ENCODE measurements around the gene ALDH3B1.
A peak's percentile ranks its signal among the peaks of the same experiment; 100 is the strongest.

ALDH3B1 gene

GRCh38 chr11:68028802-68029545 lies 18.8 kb downstream of the ALDH3B1 start:
- Mint-ChIP-seq H3K4me3 (peak overlapping the region; percentile 95), H3K36me3 (ENCODE audit: low read depth) (peaks cover 3% of the 10 kb centered on the region), H3K27ac (peak overlapping the region; percentile 65), H3K9me3 (no peaks in the 10 kb centered on the region), H3K27me3 (no peaks in the 10 kb centered on the region), H3K4me1 (peaks cover 37% of the 10 kb centered on the region)
- ATAC-seq (no peak), DNase-seq (no peak)

- peaks cover 5% of the 10 kb centered on the region for H3K36me3 Mint-ChIP-seq (ENCODE audit: low read depth)
- peak within 1 kb of the TSS; percentile 95 for H3K27ac Mint-ChIP-seq
- ATAC-seq (peak; percentile 97), DNase-seq (peak; percentile 97)
- no peaks in the 10 kb centered on the region for H3K9me3 Mint-ChIP-seq
- H3K4me1 Mint-ChIP-seq = peaks cover 37% of the 10 kb centered on the region
- H3K4me3 Mint-ChIP-seq = peak within 1 kb of the TSS; percentile 95
- no peaks in the 10 kb centered on the region for H3K27me3 Mint-ChIP-seq
These were observed 20.4 kb downstream of the ALDH3B1 start, which contains the start of gene NDUFS8 for GRCh38 chr11:68030318-68031143. Gene NDUFS8, plus strand, starts transcription at chr11:68030681. Its CDS starts 1,471 bp downstream, at chr11:68032152.

GRCh38 chr11:68031144-68031464 lies 21.0 kb downstream of the ALDH3B1 start:
- peak; percentile 14 for DNase-seq
- no peak for ATAC-seq

GRCh38 chr11:68032003-68032402 lies 21.9 kb downstream of the ALDH3B1 start:
- Mint-ChIP-seq H3K9me3 (no peaks in the 10 kb centered on the region), H3K4me3 (peak overlapping the region; percentile 95), H3K4me1 (peaks cover 43% of the 10 kb centered on the region), H3K27ac (peak overlapping the region; percentile 95), H3K27me3 (no peaks in the 10 kb centered on the region), H3K36me3 (ENCODE audit: low read depth) (peaks cover 5% of the 10 kb centered on the region)
- DNase-seq = no peak
- no peak for ATAC-seq

More at GRCh38 chr11:68031144-68031464, 21.0 kb downstream of the ALDH3B1 start:
- peaks cover 5% of the 10 kb centered on the region for H3K36me3 Mint-ChIP-seq (ENCODE audit: low read depth)
- H3K4me3 Mint-ChIP-seq = peak overlapping the region; percentile 95
- H3K27ac Mint-ChIP-seq = peak overlapping the region; percentile 95
- peaks cover 37% of the 10 kb centered on the region for H3K4me1 Mint-ChIP-seq
- H3K9me3 Mint-ChIP-seq = no peaks in the 10 kb centered on the region
- H3K27me3 Mint-ChIP-seq = no peaks in the 10 kb centered on the region

GRCh38 chr11:68032997-68033707 lies 23.0 kb downstream of the ALDH3B1 start:
- ATAC-seq (no peak), DNase-seq (no peak)
- peaks cover 5% of the 10 kb centered on the region for H3K36me3 Mint-ChIP-seq (ENCODE audit: low read depth)
- H3K4me3 Mint-ChIP-seq = no peak overlapping the region
- H3K27ac Mint-ChIP-seq = no peak overlapping the region
- no peaks in the 10 kb centered on the region for H3K27me3 Mint-ChIP-seq
- H3K4me1 Mint-ChIP-seq = peaks cover 46% of the 10 kb centered on the region
- no peaks in the 10 kb centered on the region for H3K9me3 Mint-ChIP-seq

- DNase-seq = no peak
- H3K4me3 Mint-ChIP-seq = no peak overlapping the region
- H3K9me3 Mint-ChIP-seq = no peaks in the 10 kb centered on the region
- peaks cover 46% of the 10 kb centered on the region for H3K4me1 Mint-ChIP-seq
- no peaks in the 10 kb centered on the region for H3K27me3 Mint-ChIP-seq
- H3K27ac Mint-ChIP-seq = no peak overlapping the region
- peaks cover 5% of the 10 kb centered on the region for H3K36me3 Mint-ChIP-seq (ENCODE audit: low read depth)
- no peak for ATAC-seq
These were observed 23.6 kb downstream of the ALDH3B1 start for GRCh38 chr11:68033708-68034045.

- DNase-seq = no peak
- H3K36me3 Mint-ChIP-seq (ENCODE audit: low read depth) = peaks cover 5% of the 10 kb centered on the region
- H3K27me3 Mint-ChIP-seq = no peaks in the 10 kb centered on the region
- H3K27ac Mint-ChIP-seq = no peak overlapping the region
- H3K4me3 Mint-ChIP-seq = no peak overlapping the region
- no peak for ATAC-seq
- peaks cover 32% of the 10 kb centered on the region for H3K4me1 Mint-ChIP-seq
- no peaks in the 10 kb centered on the region for H3K9me3 Mint-ChIP-seq
These were observed 25.2 kb downstream of the ALDH3B1 start for GRCh38 chr11:68035266-68035876.

GRCh38 chr11:68036141-68036716 lies 26.1 kb downstream of the ALDH3B1 start:
- Mint-ChIP-seq H3K4me1 (peaks cover 26% of the 10 kb centered on the region), H3K27ac (no peak overlapping the region), H3K4me3 (no peak overlapping the region), H3K9me3 (no peaks in the 10 kb centered on the region), H3K27me3 (no peaks in the 10 kb centered on the region), H3K36me3 (ENCODE audit: low read depth) (peaks cover 5% of the 10 kb centered on the region)
- no peak for DNase-seq
- ATAC-seq = no peak

- Mint-ChIP-seq H3K36me3 (ENCODE audit: low read depth) (peaks cover 3% of the 10 kb centered on the region), H3K4me3 (no peak overlapping the region), H3K9me3 (no peaks in the 10 kb centered on the region), H3K4me1 (peaks cover 23% of the 10 kb centered on the region), H3K27me3 (no peaks in the 10 kb centered on the region), H3K27ac (peak overlapping the region; percentile 87)
- peak; percentile 47 for DNase-seq
- no peak for ATAC-seq
These were observed 26.7 kb downstream of the ALDH3B1 start for GRCh38 chr11:68036717-68037239.

GRCh38 chr11:68037411-68038225 lies 27.5 kb downstream of the ALDH3B1 start:
- ATAC-seq (no peak), DNase-seq (no peak)
- Mint-ChIP-seq H3K4me1 (peaks cover 22% of the 10 kb centered on the region), H3K9me3 (no peaks in the 10 kb centered on the region), H3K27me3 (no peaks in the 10 kb centered on the region), H3K27ac (peak overlapping the region; percentile 87), H3K36me3 (ENCODE audit: low read depth) (peaks cover 3% of the 10 kb centered on the region), H3K4me3 (peak overlapping the region; percentile 26)

GRCh38 chr11:68038226-68038717 lies 28.1 kb downstream of the ALDH3B1 start:
- peak overlapping the region; percentile 82 for H3K4me3 Mint-ChIP-seq
- H3K36me3 Mint-ChIP-seq (ENCODE audit: low read depth) = peaks cover 3% of the 10 kb centered on the region
- no peaks in the 10 kb centered on the region for H3K27me3 Mint-ChIP-seq
- peaks cover 22% of the 10 kb centered on the region for H3K4me1 Mint-ChIP-seq
- H3K27ac Mint-ChIP-seq = no peak overlapping the region
- ATAC-seq = no peak
- DNase-seq = no peak
- no peaks in the 10 kb centered on the region for H3K9me3 Mint-ChIP-seq

GRCh38 chr11:68038718-68039525 lies 28.8 kb downstream of the ALDH3B1 start, which contains the start of gene TCIRG1:
Gene TCIRG1, plus strand, starts transcription at chr11:68039025. Its CDS starts 2,247 bp downstream, at chr11:68041272.
- ATAC-seq = peak; percentile 68
- Mint-ChIP-seq H3K27me3 (no peaks in the 10 kb centered on the region), H3K4me3 (peak within 1 kb of the TSS; percentile 82), H3K4me1 (peaks cover 22% of the 10 kb centered on the region), H3K9me3 (no peaks in the 10 kb centered on the region), H3K27ac (peak within 1 kb of the TSS; percentile 85), H3K36me3 (ENCODE audit: low read depth) (peaks cover 3% of the 10 kb centered on the region)
- peak; percentile 72 for DNase-seq
